ENCODE measurements around the gene POLR2J.
"Not testable (repeated sequence)": the region's sequence is repeated elsewhere in the genome, so short reads cannot be mapped to it uniquely, and the experiment has no call there.

Gene POLR2J

DNA sequence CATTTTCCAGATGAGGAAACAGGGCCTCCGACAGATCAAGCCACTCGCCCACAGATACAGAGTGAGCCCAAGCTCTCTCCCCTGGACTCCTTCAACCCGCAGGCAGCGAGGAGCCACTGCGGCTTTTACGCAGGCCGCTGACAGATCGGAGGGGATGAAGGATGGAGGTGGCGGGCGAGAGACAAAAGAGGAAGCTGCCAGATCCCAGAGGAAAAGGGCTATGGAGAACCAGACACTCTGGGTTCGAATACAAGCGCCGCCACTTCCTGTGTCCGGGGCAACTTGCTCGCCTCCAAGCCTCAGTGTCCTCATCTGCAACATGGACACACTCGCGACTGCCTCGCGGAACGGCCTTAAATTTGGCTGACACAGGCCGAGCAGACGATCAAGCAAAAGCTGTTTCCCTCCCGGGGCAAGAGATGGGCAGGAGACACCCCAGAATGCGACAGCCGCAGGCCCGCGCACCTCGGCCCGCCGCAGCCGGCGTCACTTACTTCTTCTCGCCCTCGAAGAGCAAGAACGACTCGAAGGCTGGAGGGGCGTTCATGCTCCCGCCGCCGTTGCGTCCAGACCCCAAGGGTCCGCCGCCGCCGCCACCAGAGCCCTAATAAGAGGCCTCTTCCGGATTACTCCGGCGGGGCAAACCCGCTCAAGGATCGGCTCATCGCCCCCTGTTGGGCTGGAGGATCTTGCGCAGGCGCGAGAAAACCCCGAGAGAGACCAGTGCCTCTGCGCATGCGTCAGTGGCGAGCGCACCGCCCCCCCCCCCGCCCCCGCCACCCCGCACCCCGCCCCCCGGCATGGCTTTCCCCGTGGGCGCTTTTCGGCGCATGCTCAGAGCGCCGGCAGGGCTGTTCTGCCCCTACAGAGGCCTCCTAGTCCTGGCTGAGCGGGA is at the start of gene POLR2J:
POLR2J (minus strand) TSS at position 609 of the 895 bp plus-strand sequence; CDS start at position 547, 62 bp downstream.
- peak; percentile 74 to 100 (median 86) for DNase-seq (ENCODE audit: low read depth in 2 of 3, low spot score in 1 of 3)

DNA sequence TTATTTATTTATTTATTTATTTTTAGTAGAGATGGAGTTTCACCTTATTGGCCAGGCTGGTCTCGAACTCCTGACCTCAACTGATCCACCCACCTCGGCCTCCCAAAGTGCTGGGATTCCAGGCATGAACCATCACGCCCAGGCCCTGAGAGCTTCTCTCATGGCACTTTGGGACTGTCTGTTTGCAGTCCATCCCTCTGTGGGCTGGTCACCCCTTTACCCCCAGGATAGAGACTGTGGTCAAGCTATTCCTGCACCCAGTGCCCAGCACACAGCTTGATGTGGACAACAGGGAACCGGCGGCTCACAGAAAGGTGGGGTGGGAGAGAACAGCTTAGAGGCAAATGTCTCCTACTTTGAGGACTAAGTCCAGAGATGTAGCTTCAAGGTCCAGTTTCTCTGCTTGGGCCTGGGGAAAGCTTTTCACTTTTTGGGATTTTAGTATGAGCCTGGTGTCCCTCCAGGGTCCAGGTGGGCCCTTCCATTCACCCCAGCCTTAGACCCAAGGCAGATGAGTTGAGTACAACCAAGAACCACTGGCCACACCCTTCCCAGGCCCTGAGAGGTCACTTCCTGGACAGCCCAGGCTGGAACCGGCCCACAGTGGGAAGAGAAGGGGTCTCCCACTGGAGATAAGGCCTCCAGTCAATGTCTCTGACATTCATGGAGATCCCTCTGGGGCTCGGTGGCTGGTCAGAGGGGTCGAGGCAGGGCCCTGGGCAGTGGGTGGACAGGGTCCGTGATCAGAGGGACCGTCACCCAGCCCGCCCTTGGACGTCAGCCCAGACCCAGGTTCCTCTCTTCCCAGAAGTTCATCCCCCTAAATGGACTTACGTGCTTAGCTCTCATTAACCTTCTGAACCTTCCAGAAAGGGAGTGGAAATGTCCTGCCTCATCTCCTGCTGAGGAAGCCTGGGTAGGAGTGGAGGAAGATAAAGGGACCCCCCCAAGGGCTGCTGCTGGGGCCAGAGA is 49.4 kb upstream of the POLR2J start:
- DNase-seq (ENCODE audit: low read depth in 2 of 3, low spot score in 1 of 3), result not testable (repeated sequence)

DNA sequence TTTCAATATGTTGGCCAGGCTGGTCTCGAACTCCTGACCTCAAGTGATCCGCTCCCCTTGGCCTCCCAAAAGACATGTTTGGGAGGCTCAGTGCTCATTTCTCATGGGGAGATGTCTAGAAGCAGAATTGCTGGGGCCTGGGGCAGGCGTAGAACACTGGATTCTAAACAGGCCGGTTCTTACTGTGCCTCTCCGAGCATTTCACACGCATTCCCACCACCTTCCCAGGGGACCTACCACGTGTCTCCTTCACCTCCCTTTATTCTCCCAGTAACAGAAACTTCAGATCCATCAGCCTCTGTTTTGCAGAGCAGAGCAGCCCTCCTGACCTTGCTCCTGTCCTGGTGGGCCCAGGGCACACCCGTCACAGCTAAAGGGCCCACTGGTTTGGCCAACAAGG is 48.5 kb upstream of the POLR2J start:
- DNase-seq (ENCODE audit: low read depth in 2 of 3, low spot score in 1 of 3), result not testable (repeated sequence)

DNA sequence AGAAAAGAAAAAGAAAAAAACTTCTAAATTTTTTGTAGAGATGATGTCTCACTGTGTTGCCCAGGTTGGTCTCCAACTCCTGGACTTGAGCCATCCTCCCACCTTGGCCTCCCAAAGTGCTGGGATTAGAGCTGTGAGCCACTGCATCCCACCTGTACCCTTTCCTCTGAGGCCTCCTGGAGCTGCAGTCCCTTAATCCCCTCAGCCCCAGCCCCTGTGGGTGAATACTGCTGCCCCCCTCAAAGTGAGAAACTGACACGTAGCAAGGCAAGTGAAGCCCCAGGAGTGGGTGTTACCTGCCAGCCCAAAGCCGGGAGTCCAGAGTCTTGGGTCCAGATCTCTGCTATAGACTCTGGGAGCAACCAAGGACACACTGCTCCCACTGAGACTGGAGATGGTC is 46.1 kb upstream of the POLR2J start:
- not testable (repeated sequence) for DNase-seq (ENCODE audit: low read depth in 2 of 3, low spot score in 1 of 3)

DNA sequence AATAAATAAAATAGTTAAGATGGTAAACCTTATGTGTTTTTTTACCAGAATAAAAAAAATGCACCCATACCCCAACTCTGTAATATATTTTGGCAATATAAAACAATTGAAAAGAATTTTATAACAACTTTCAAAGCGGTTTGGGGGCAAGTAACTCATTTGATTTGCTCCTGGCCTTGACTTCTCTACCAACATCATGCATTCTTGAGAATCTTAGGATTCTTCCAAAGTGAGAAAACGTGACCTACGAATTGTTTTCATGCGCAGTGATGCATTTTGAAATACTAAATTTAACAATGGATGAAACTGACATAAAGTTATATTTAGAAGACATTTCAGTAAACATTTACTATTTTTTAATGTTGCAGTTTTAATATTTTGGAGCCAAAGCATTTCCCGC is 42.1 kb upstream of the POLR2J start:
- DNase-seq (ENCODE audit: low read depth in 2 of 3, low spot score in 1 of 3), result not testable (repeated sequence)

DNA sequence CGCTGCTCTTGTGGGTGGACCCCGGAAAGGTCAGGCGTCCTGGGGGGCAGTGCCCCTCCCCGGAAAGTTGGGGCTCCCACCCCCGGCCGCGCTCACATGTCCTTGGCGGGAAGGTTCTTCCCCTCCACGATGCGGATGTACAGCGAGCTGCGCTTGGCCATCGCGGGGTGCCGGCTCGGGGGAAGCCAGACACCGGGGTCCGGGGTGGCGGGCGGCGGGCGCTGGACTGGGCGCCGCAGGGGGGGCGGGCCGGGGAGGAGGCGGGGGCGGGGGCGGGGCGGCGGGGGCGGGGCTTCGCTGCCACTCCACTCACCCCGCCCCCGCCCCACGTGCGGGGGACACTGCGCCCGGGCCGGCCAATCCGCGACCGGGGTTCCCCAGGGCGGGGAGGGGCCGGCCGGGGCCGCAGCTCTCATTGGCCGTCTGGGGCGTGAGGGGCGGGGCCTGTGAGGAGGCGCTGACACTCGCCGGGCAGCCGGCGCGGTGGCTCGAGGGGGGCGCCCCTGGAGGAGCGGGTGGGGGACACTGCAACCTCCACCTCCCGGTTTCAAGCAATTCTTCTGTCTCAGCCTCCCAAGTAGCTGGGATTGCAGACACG is 38.9 kb upstream of the POLR2J start, which contains the start of gene RASA4B:
RASA4B (minus strand) TSS at position 228 of the 598 bp plus-strand sequence; CDS start at position 161, 67 bp downstream.
- DNase-seq (ENCODE audit: low read depth in 2 of 3, low spot score in 1 of 3), result not testable (repeated sequence)

DNA sequence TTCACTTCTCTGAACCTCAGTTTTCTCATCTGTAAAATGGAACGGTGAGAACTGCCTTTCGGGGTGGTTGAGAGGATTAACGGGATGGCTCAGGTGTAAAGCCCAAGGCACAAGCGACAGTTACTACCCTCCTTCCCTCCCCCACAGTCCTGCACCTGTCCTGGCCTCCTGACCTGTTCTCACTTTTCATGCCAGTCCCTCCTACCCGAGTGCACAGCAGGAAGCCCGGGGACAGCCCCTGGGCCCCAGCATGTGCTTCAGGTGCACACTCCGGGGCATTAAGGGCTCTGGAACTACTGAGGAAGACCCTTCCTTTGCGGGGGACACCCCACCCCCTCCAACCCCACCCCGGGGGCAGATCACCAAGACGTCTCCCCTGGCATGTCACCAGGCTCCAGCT is 38.2 kb upstream of the POLR2J start:
- not testable (repeated sequence) for DNase-seq (ENCODE audit: low read depth in 2 of 3, low spot score in 1 of 3)

DNA sequence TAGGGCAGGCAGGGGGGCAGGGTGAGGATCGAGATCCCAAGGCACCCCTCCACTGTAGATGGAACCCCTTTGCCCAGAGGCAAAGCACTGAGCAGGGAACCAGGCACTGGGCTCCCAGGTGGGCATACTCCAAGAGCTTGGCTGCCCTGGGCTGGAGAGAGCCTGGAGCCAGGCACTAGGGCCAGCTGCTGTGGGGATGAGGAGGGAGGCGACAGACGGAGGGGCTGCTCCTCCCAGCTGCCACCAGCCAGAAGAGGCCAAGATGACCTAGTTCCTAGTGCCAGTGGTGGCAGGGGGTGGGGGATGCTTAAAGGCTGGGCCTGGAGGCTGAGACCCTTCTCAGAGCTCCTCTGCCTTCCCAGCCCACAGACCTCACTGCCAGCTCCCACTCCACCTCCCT is 37.2 kb upstream of the POLR2J start:
- DNase-seq (ENCODE audit: low read depth in 2 of 3, low spot score in 1 of 3), result not testable (repeated sequence)

DNA sequence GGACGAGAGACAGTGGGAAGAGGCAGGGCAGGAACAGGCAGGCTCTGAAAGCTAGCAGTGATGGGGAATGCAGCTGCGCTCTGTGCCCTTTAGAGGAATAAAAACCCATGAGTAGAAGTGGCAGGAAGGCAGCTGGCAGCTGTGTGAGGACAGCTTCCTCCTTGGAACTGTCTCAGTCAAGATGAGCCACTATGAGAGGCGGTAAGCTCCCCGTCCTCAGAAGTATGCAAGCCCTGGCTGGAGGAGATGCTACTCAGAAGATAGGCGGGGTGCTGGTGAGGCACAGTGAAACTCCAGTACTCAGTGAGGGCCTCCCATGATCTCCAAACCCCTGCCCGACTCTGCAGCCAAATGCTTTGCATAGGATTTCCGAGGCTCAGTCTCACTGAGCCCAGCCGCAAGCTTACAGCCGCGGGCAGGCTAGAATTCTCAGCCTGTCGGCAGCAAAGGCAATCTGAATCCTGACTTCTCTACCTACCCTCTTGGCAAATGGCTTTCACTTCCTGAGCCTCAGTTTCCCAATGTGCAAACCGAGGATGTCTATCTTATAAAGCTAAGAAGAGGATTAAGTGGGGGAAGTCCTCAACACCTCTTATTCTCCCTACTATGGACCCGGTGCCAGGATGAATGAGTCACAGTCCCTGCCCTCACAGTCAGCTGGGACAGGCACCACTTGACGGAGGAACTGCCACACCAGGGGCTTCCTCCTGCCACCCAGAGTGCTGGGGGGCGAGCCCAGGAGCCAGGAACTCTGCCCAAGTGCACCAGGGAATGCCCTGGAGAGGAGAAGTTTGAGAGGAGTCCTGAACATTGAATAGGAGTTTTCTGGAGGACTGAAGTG is 36.4 kb upstream of the POLR2J start:
- not testable (repeated sequence) for DNase-seq (ENCODE audit: low read depth in 2 of 3, low spot score in 1 of 3)

DNA sequence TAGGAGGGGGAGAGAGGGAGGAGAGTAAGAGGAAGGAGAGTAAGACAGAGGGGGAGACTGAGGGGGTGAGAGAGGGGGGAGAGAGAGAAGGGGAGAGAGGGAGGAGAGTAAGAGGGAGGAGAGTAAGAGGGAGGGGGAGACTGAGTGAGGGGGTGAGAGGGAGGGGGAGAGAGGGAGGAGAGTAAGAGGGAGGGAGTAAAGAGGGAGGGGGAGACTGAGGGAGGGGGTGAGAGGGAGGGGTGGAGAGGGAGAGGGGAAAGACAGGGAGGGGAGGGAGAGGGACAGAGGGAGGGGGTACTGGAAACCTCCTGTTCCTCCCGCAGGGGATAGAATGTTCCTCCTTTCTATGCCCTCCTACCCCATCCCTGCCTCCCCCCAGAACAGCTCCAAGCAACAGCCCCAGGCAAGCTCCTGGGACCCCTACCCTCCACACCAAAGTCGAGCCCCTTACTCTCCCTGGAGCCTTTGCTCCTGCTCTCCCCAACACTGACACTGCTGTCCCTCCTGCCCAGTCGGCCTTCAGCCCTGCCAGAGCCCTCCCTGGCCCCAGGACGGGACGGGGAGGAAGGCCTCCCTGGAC is 34.0 kb upstream of the POLR2J start:
- not testable (repeated sequence) for DNase-seq (ENCODE audit: low read depth in 2 of 3, low spot score in 1 of 3)

DNA sequence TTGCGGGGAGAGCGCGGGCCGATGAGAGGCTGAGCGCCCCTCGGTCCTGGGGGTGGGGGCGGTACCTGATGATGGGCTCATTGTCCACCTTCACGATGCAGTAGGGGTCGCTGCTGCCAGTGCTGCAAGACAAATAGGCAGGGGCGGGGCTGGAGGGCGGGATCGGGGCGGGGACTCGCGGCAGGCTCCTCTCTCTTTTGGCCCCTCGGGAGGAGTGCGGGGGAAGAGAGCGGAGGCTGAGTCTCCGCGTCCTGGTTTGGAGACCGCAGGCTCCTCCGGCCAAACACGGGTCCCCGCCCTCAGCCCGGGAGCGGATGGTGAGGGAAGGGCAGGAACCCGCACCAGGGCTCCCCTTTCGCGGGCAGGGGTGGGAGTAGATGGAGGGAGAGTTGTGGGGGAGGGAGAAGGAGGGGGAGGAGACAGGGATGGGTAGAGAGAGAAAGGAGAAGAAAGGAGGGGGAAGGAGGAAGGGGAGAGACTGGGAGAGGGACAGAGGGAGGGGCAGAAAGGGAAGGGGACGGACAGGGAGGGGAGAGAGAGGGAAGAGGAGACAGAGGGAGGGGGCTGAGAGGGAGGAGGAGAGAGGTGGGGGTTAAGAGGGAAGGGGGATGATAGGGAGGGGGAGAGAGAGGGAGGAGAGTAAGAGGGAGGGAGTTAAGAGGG is 33.3 kb upstream of the POLR2J start:
- not testable (repeated sequence) for DNase-seq (ENCODE audit: low read depth in 2 of 3, low spot score in 1 of 3)

DNA sequence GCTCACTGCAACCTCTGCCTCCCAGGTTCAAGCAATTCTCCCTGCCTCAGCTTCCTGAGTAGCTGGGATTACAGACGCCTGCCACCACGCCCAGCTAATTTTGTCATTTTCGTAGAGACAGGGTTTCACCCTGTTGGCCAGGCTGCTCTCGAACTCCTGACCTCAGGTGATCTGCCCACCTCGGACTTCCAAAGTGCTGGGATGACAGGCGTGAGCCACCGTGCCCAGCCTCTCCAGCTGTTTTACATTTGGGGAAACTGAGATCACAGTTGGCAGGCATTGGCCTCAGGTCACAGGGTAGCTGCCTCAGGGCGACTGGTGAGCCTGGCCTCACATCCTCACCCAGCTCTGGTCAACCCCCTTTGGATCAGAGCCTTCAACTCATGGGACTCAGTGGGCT is 31.9 kb upstream of the POLR2J start:
- not testable (repeated sequence) for DNase-seq (ENCODE audit: low read depth in 2 of 3, low spot score in 1 of 3)

DNA sequence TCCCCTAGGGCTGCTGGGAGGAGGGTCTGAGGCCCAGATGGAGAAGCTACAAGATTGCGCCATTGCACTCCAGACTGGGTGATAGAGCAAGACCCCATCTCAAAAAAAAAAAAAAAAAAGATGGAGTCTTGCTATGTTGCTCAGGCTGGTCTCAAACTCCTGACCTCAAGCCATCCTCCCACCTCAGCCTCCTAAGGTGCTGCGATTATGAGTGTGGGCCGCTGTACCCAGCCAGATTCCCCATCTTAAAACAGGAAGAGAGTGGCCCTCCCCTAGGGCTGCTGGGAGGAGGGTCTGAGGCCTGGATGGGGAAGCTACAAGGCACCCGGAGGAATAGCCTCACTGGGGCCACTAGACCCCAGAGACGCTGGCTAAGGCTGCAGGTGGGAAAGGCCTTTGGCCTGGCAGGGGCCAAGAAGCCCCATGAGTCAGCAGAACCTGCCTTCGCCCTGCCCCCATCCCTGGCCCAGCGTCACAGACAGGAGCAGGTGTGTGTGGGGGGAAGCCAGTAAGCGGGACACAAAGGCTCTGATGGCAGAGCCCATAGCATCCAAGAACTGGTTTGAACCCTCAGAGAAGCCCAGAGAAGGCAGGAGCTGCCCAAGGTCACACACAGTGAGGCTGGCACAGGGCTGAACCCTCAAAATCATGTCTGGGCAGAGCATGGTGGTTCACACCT is 28.8 kb upstream of the POLR2J start:
- DNase-seq (ENCODE audit: low read depth in 2 of 3, low spot score in 1 of 3), result not testable (repeated sequence)

DNA sequence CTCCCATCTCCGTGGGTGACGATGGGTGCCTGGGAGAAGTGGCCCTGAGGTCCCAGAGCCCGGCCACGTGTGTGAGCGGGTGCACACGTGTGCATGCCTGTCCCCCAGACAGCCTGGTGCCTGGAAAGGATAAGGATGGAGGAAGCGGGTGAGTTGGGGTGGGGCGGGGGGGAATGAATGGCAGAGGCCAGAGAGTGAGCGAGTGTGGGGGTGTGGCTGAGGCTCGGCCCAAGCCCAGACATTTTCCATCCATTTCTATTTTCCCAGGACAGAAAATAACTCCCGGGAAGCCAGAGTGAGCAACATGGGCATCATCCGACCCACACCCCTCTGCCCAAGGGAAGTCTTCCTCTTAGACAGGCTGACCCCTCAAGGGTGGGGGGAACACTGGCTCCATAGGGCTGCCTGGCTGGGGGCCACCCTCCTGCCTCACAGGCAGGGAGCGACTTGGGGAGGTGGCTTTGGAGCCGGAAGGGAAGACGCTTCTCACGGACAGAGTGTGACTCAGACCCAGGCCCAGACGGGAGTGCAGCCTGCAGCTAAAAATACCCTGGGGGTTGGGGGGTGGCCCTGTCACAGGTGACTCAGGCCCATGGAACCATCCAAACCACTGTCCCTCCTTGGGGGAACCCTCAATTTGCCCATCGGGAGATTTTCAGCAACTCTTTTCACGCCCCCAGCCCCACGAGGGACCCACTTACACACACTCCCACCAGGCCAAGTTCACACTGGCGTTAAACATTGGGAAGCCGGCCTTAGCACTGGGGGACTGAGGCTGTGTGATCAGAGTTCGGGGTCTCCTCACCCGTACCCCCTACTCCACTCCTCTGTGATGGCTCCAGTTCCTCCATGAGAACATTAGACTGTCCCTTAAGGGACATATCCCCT is 26.8 kb upstream of the POLR2J start:
- DNase-seq (ENCODE audit: low read depth in 2 of 3, low spot score in 1 of 3), result not testable (repeated sequence)

DNA sequence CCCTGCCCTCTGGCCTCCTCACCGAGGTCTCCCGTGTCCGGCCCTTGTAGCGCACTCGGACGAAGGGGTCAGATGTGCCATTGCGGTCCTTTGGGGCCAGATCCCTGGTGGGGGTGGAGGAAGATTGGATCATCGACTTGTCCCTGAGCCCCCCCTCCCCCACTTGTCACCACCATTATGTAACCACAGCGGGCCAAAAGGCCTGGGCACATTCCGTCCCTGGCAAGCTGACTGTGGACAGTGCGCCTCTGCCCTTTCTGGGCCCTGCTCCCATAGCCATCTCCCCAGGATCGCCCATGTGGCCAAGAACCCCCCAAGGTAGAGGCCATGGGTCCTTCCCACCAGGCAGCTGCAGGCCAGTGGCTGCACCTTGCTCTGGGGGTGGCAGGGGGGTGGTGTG is 24.4 kb upstream of the POLR2J start:
- not testable (repeated sequence) for DNase-seq (ENCODE audit: low read depth in 2 of 3, low spot score in 1 of 3)

DNA sequence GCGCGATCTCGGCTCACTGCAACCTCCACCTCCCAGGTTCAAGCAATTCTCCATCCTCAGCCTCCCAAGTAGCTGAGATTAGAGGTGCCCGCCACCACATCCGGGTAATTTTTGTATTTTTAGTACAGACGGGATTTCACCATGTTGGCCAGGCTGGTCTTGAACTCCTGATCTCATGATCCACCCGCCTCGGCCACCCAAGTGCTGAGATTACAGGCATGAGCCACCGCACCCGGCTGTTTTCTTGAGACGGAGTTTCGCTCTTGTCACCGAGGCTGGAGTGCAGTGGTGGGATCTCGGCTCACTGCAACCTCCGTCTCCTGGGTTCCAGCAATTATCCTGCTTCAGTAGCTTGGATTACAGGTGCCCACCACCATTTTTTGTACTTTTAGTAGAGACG is 19.6 kb upstream of the POLR2J start:
- DNase-seq (ENCODE audit: low read depth in 2 of 3, low spot score in 1 of 3), result not testable (repeated sequence)

DNA sequence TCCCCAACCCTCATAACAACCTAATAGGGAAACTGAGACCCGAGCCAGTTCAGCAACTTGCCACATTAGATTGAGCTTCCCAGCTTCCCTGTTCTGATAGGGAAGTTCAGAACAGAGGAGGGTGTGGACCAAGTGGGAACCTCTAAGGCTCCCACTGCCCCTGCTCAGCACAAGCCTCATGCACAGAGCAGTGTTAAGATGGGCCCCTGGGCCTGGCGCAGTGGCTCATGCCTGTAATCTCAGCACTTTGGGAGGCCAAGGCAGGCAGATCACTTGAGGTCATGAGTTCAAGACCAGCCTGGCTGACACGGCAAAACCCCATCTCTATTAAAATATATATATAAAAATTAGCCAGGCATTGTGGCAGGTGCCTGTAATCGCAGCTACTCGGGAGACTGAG is 18.6 kb upstream of the POLR2J start:
- DNase-seq (ENCODE audit: low read depth in 2 of 3, low spot score in 1 of 3), result not testable (repeated sequence)

DNA sequence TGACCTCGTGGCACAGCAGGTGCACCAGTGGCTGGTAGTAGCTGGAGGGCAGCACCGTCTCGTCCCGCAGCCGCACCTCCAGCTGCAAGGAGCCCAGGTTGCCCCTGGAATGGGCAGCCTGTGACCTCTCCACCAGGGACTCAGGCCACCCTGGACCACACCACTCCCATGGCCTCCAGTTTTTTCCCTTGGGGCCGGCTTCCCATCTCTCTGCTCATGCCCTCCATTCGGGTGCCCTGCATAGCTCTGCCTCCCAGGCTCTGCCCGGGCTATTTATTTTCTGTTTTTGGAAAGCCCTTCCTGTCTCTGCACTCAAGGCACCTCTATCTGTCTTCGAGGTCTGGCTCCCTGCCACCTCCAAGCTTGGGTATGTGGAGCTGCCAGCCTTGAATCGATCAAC is 18.1 kb upstream of the POLR2J start:
- not testable (repeated sequence) for DNase-seq (ENCODE audit: low read depth in 2 of 3, low spot score in 1 of 3)

Data from stimulated activated CD4-positive, alpha-beta T cell treated with anti-CD3 and anti-CD28 coated beads, Interleukin-12 subunit alpha, Interleukin-12 subunit beta, amount 100 ng/mL, for 48 hours (primary cell).